ENCODE data around the gene UTY.

DNA sequence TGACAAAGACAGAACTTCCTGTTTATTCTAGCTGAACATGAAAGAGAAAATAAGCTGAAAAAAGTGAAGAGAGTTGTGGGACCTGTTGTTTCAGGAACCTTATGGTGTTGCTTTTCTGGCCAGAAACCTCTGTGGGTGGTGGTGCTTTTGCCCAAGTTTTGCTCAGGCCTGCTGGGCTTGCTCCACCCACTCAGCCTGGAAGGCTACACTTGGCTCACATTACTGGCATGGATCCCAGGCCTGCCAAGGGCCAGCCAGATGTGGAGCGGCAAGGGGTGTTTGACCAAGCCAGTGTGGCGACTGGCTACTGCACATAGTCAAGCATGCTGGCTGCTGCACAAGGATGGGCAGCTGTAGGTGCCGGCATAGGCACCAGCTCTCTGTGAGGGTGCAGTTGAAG, 245.9 kb downstream of the UTY start:
- TF ChIP-seq TAF1 (conservative IDR thresholded peaks at IDR 0.05) (no peak), JUND (IDR thresholded peaks at IDR 0.05) (no peak)
- TF ChIP-seq, protein P1, sequence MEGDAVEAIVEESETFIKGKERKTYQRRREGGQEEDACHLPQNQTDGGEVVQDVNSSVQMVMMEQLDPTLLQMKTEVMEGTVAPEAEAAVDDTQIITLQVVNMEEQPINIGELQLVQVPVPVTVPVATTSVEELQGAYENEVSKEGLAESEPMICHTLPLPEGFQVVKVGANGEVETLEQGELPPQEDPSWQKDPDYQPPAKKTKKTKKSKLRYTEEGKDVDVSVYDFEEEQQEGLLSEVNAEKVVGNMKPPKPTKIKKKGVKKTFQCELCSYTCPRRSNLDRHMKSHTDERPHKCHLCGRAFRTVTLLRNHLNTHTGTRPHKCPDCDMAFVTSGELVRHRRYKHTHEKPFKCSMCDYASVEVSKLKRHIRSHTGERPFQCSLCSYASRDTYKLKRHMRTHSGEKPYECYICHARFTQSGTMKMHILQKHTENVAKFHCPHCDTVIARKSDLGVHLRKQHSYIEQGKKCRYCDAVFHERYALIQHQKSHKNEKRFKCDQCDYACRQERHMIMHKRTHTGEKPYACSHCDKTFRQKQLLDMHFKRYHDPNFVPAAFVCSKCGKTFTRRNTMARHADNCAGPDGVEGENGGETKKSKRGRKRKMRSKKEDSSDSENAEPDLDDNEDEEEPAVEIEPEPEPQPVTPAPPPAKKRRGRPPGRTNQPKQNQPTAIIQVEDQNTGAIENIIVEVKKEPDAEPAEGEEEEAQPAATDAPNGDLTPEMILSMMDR (IDR thresholded peaks at IDR 0.05; ENCODE audit: low read depth, low read length, missing input control), result no peak
